ENCODE measurements around the gene FUBP1.
A peak's percentile ranks its signal among the peaks of the same experiment; 100 is the strongest.
"Not testable (repeated sequence)": the region's sequence is repeated elsewhere in the genome, so short reads cannot be mapped to it uniquely, and the experiment has no call there.

FUBP1 gene

GRCh38 chr1:77990629-77991204, 11.8 kb upstream of the FUBP1 start:
- DNase-seq (ENCODE audit: low read depth in 1 of 2, low spot score in 1 of 2): no peak

- DNase-seq (ENCODE audit: low read depth in 1 of 2, low spot score in 1 of 2): no peak
Observed at GRCh38 chr1:77989744-77990143, 10.9 kb upstream of the FUBP1 start.

- DNase-seq (ENCODE audit: low read depth in 1 of 2, low spot score in 1 of 2): no peak
Observed at GRCh38 chr1:77987919-77988318, 9.0 kb upstream of the FUBP1 start.

- no peak for DNase-seq (ENCODE audit: low read depth in 1 of 2, low spot score in 1 of 2)
Observed at GRCh38 chr1:77986810-77987209, 7.9 kb upstream of the FUBP1 start.

GRCh38 chr1:77984629-77985028, 5.8 kb upstream of the FUBP1 start:
- no peak for DNase-seq (ENCODE audit: low read depth in 1 of 2, low spot score in 1 of 2)

GRCh38 chr1:77983997-77984355, 5.1 kb upstream of the FUBP1 start:
- DNase-seq (ENCODE audit: low read depth in 1 of 2, low spot score in 1 of 2): no peak

- DNase-seq (ENCODE audit: low read depth in 1 of 2, low spot score in 1 of 2): not testable (repeated sequence)
Observed at GRCh38 chr1:77983352-77983996, 4.6 kb upstream of the FUBP1 start.

- DNase-seq (ENCODE audit: low read depth in 1 of 2, low spot score in 1 of 2): peak; percentile 21 to 86
Observed at GRCh38 chr1:77978293-77978968, 441 bp downstream of the FUBP1 start.

GRCh38 chr1:77977989-77978292, 931 bp downstream of the FUBP1 start:
- no peak for DNase-seq (ENCODE audit: low read depth in 1 of 2, low spot score in 1 of 2)

GRCh38 chr1:77976433-77977076, 2.3 kb downstream of the FUBP1 start:
- no peak for DNase-seq (ENCODE audit: low read depth in 1 of 2, low spot score in 1 of 2)

GRCh38 chr1:77975907-77976306, 3.0 kb downstream of the FUBP1 start:
- DNase-seq (ENCODE audit: low read depth in 1 of 2, low spot score in 1 of 2): no peak

- DNase-seq (ENCODE audit: low read depth in 1 of 2, low spot score in 1 of 2): no peak
Observed at GRCh38 chr1:77975386-77975785, 3.5 kb downstream of the FUBP1 start.

GRCh38 chr1:77972080-77972479, 6.8 kb downstream of the FUBP1 start:
- no peak for DNase-seq (ENCODE audit: low read depth in 1 of 2, low spot score in 1 of 2)

GRCh38 chr1:77970192-77970591, 8.7 kb downstream of the FUBP1 start:
- no peak for DNase-seq (ENCODE audit: low read depth in 1 of 2, low spot score in 1 of 2)

GRCh38 chr1:77966291-77966690, 12.6 kb downstream of the FUBP1 start:
- DNase-seq (ENCODE audit: low read depth in 1 of 2, low spot score in 1 of 2): no peak

- no peak for DNase-seq (ENCODE audit: low read depth in 1 of 2, low spot score in 1 of 2)
Observed at GRCh38 chr1:77961392-77961791, 17.5 kb downstream of the FUBP1 start.

- DNase-seq (ENCODE audit: low read depth in 1 of 2, low spot score in 1 of 2): no peak
Observed at GRCh38 chr1:77958850-77959249, 20.0 kb downstream of the FUBP1 start.

- no peak for DNase-seq (ENCODE audit: low read depth in 1 of 2, low spot score in 1 of 2)
Observed at GRCh38 chr1:77958391-77958790, 20.5 kb downstream of the FUBP1 start.

GRCh38 chr1:77956464-77956863, 22.4 kb downstream of the FUBP1 start:
- no peak for DNase-seq (ENCODE audit: low read depth in 1 of 2, low spot score in 1 of 2)

- no peak for DNase-seq (ENCODE audit: low read depth in 1 of 2, low spot score in 1 of 2)
Observed at GRCh38 chr1:77955709-77956108, 23.2 kb downstream of the FUBP1 start.

- no peak for DNase-seq (ENCODE audit: low read depth in 1 of 2, low spot score in 1 of 2)
Observed at GRCh38 chr1:77954521-77954920, 24.4 kb downstream of the FUBP1 start.

GRCh38 chr1:77953907-77954306, 25.0 kb downstream of the FUBP1 start:
- DNase-seq (ENCODE audit: low read depth in 1 of 2, low spot score in 1 of 2): no peak
